Astrocyte (in vitro differentiated cells and primary cell): ENCODE data around the gene IFT74.
"Not testable (repeated sequence)": the region's sequence is repeated elsewhere in the genome, so short reads cannot be mapped to it uniquely, and the experiment has no call there.

Experiments used
- CTCF ChIP-seq: IDR thresholded peaks from 2 replicates; pipeline ENCODE4 v1.5.1; 2011; ENCODE audit warnings: low read depth, mild to moderate bottlenecking, inconsistent platforms, low read length, moderate library complexity; ENCODE audit not compliant: insufficient read depth
- EZH2 ChIP-seq: IDR thresholded peaks from 2 replicates; pipeline ENCODE4 v1.6.1; 2012; ENCODE audit warnings: mild to moderate bottlenecking, low read length, inconsistent platforms; ENCODE audit not compliant: insufficient read depth

DNA sequence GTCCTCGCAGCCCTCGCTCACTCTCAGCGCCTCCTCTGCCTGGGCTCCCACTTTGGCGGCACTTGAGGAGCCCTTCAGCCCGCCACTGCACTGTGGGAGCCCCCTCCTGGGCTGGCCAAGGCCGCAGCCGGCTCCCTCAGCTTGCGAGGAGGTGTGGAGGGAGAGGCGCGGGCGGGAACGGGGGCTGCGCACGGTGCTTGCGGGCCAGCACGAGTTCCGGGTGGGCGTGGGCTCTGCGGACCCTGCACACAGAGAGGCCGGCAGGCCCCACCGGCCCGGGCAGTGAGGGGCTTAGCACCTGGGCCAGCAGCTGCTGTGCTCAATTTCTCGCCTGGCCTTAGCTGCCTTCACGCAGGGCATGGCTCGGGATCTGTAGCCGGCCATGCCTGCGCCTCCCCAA, 136.3 kb downstream of the IFT74 start:
- TF ChIP-seq EZH2, CTCF: not testable (repeated sequence)
